HG03045 (cell line): Measurements from ENCODE around the gene RASGEF1C.

Experiments
- ATAC-seq: cut with Tn5 transposase; IDR thresholded peaks from one replicate; pipeline ENCODE4 v1.9.1; 2021; ENCODE audit warnings: mild to moderate bottlenecking, moderate library complexity; ENCODE audit not compliant: unreplicated experiment

The RASGEF1C gene

DNA sequence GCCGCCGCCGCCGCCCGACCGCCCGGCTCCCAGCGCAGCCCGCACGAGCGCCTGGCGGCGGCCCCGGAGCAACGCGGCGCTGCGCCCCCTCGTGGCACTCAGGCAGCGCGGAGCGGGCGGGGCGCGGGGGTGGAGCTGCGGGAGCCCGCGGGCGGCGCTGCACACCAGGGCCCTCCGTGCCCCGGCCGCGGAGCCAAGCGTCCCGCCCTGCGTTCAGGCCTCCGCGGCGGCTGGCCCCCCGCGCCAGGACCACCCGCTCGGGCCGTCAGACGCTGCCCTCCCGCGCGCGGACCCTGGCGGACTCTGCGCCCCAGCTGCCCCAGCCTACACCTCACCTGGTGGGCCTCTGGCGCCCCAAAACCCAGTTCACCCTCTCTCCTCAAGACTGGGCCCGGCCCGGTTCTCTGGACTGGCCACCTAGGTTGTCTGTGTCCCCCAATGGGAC lies at the start of gene RASGEF1C:
TSS of gene RASGEF1C (minus strand) at position 75 of the 445 bp plus-strand sequence. CDS start 71,159 bp downstream, outside the sequence.
- ATAC-seq = no peak

- ATAC-seq = no peak
Measured at GRCh38 chr5:180253036-180253824, 44.2 kb upstream of the RASGEF1C start.

- no peak for ATAC-seq
Measured at GRCh38 chr5:180251887-180252286, 42.9 kb upstream of the RASGEF1C start.

GRCh38 chr5:180251141-180251540 lies 42.1 kb upstream of the RASGEF1C start:
- no peak for ATAC-seq

GRCh38 chr5:180250329-180250728 lies 41.3 kb upstream of the RASGEF1C start:
- ATAC-seq = no peak

- ATAC-seq = no peak
Measured at GRCh38 chr5:180241600-180241999, 32.6 kb upstream of the RASGEF1C start.

DNA sequence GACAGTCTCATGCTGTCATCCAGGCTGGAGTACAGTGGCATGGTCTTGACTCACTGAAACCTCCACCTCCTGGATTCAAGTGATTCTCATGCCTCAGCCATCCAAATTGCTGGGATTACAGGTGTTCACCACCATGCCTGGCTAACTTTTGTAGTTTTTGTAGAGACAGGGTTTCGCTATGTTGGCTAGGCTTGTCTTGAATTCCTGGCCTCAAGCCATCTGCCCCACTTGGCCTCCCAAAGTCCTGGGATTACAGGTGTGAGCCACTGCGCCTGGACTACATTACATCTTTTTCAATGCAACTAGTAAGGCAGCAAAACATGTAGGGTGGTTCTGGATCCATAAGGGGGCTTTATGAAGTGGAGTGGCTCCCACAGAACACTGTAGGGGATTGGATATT lies 29.6 kb upstream of the RASGEF1C start:
- ATAC-seq = no peak

- ATAC-seq = no peak
Measured at GRCh38 chr5:180235846-180236245, 26.8 kb upstream of the RASGEF1C start.

DNA sequence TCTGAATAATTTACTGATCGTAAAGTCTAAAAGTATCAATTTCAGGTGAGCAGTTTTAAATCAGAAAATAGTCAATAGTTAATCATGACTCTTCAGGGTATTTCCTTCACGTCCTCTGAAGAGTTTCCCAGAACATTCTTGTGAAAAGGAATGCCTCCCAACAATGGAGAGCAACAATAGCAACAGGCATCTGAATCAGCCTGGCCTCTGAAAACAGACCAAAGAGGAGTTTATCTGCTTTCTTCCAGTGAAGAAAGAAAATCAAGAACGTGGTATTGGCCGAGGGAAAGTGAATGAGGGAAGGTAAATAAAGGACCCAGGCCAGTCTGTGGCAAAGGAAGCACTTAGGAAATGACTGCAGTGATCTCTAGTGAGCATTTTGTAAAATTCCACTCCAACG lies 26.1 kb upstream of the RASGEF1C start:
- ATAC-seq = no peak

- no peak for ATAC-seq
Measured at GRCh38 chr5:180234271-180234670, 25.3 kb upstream of the RASGEF1C start.

DNA sequence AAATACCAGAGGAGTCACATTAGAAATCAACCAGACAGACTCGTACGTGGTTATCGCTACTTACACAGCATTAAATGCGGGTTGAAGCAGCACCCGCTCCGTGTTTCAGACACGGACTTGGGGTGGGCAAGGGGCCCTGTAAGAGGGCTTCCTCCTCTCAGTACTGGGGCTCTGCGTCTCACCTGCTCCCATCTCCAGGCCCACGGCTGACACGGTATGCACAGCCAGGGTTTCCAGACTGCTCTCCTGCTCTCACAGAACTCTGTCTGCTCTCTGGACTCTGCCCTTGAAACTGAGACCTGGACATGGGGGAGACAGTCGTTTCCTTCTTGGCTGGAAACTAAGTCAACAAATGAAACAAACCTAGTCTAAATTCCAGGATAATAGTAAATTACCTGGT lies 24.7 kb upstream of the RASGEF1C start:
- ATAC-seq = no peak

- no peak for ATAC-seq
Measured at GRCh38 chr5:180230017-180230416, 21.0 kb upstream of the RASGEF1C start.

DNA sequence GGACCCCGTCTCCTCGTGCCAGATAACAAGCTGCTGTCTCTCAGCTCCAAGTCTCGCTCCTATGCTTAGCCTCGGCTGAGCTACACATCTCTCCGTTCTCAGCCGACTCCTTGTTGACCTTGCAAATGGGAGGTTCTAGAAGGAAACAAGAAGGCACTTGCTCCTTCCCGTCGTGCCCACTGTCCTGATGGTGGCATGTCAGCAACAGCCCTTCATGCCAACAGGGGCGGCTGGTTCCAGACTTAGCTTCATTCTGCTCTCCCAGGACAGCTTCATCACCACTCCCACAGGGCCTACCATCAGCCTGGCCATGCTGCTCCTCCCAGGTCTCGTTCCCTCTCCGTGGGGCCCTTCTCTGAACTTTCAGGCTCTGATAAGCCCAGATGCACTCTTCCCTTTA lies 13.0 kb upstream of the RASGEF1C start:
- no peak for ATAC-seq

GRCh38 chr5:180217797-180218196 lies 8.8 kb upstream of the RASGEF1C start:
- no peak for ATAC-seq

GRCh38 chr5:180216646-180217171 lies 7.7 kb upstream of the RASGEF1C start:
- ATAC-seq = no peak

DNA sequence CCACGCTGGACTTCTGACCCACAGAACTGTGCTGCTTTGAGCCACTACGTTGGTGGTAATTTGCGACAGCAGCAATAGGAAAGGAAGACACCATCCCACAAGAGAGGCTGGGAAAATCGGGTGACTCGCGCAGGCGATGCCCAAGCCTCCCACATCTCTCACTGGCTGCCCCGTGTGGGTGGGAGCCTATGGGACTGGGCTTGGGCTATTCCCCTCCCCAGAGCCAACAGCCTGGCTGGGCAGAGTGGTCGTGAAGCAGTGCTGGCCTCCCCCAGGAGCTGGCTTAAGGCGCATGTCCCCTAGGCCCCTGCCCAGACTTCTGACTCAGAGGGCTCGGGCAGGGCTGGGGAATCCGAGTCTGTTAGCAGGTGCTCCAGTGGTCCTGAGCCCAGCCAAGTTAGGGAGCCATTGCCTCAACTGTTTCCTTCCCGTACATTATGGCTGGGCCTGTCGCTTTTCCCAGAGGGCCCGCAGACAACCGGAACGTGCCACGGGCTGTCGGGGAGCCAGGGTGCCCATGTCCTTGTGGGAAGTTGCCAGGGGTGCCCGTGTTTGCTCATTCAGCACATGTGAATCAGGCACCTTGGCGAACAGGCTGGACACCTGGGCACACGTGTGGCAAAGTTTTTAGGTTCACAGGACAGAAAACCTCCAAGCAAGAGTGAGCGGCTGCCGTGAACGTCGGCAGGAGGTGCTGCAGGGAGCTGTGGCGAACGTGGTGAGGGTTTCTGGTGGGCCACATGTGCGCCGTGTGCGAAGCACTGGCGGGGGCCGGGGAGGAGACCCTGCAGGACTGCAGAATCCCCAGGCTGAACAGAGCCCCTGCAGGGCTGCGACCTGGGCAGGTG lies 7.0 kb upstream of the RASGEF1C start:
- no peak for ATAC-seq

DNA sequence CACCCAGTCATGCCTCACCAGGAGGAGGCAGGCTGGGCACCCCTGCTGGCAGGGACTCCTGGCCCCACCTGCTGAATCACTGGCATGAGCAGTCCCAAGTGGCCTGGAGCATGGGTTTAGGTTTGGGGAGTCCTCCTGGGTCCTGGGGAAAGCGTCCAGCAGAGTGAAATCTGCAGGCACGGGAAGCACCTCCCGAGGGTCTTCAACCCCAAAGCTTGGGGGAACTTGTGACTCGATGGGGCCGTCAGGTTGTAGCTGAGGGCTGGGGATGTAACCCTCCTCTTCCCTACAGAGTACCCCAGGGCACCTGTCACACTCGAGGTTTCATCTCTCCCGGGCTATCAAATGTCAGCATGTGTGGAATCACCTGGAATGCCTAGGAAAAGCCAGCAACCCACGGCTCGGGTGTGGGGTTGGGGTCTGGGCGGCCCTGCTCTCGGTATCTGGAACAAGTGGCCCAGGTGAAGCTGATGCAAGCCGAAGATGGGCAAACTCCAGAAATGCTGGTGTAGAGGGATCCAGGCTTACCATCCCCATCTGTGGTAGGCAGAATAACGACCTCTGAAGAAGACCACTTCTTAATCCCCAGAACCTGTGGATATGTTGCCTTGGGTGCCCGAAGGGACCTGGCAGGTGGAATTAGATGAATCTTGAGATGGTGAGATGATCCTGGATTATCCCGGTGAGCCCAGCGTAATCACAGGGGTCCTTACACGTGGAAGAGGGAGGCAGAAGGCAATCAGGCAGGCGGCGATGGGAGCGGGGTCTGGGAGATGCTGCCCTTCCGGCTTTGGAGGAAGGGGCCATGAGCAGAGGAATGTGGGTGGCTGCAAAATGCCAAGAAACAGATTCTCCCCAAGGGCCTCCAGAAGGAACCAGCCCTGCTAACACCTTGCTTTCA lies 6.1 kb upstream of the RASGEF1C start:
- no peak for ATAC-seq

DNA sequence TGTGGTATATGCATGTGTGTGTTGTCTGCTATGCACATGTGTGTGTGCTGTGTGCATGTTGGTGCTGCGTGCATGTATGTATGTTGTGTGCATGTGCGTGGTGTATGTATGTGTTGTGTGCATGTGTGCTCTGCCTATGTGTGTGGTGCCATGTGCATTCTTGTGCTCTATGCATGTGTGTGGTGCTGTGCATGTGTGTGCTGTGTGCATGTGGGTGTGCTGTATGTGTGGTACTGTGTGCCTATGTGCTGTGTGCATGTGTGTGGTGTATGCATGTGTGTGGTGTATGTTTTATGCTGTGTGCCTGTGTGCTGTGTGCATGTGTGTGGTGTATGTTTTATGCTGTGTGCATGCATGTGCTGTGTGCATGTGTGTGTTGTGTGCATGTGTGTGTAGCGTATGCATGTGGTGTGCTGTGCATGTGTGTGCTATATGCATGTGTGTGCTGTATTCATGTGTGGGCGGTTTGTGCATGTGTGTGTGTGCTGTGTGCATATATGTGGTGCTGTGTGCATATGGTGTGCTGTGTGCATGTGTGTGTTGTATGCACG lies 4.7 kb upstream of the RASGEF1C start:
- ATAC-seq = no peak

DNA sequence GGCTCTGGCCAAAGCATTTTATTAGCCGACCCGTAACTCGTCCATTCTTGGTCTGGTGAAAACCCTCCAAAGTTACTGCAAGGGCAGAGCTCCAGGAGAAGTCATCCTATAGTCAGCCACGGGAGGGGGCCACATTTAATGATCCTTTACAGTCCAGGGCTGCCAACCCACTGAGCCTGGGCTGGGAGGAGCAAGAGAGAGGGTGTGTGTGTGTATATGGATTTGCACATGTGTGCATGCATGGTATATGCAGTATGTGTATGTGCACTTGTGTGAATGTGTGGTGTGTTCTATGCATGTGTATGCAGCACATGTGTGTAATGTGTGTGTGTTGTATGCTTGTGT lies 4.2 kb upstream of the RASGEF1C start:
- no peak for ATAC-seq
